Type B pancreatic cell (in vitro differentiated cells): ENCODE results near the gene SULT6B1. TPM values are rescaled to one million over a fixed set of nuclear protein-coding genes. Genes with fewer than 3 reads are reported as not detected.
"Not testable (repeated sequence)": the region's sequence is repeated elsewhere in the genome, so short reads cannot be mapped to it uniquely, and the experiment has no call there.

ENCODE experiments used
- DNase-seq: peaks from one replicate; pipeline ENCODE4 v3.0.0; 2021; ENCODE audit warnings: mixed read lengths; ENCODE audit not compliant: unreplicated experiment; ENCODE audit errors: extremely low spot score
- H3K27ac Mint-ChIP-seq: 2 replicates; pipeline ENCODE4 v1.8.0; 2021; ENCODE audit warnings: mild to moderate bottlenecking, mixed read lengths
- H3K27me3 Mint-ChIP-seq: 2 replicates; pipeline ENCODE4 v1.8.0; 2021; ENCODE audit warnings: mixed read lengths
- H3K36me3 Mint-ChIP-seq: 2 replicates; pipeline ENCODE4 v1.8.0; 2021; ENCODE audit warnings: mixed read lengths
- H3K4me1 Mint-ChIP-seq: one replicate; pipeline ENCODE4 v1.8.0; 2021; ENCODE audit warnings: mixed read lengths; ENCODE audit not compliant: unreplicated experiment
- H3K4me3 Mint-ChIP-seq: 2 replicates; pipeline ENCODE4 v1.8.0; 2021; ENCODE audit warnings: mild to moderate bottlenecking, mixed read lengths
- H3K9me3 Mint-ChIP-seq: 2 replicates; pipeline ENCODE4 v1.8.0; 2021; ENCODE audit warnings: mixed read lengths
- total RNA-seq: library from RNA; stranded (reverse); gene quantifications from 2 replicates; pipeline ENCODE4 v1.2.1, GENCODE V29; 2021; ENCODE audit warnings: low replicate concordance
- TF ChIP-seq, protein P1 (sequence below): fragments of 200-600 bp; sonication (generic); conservative IDR thresholded peaks from 2 replicates; pipeline ENCODE4 v1.5.0; 2021; ENCODE audit warnings: antibody characterized with exemption, mild to moderate bottlenecking

Gene SULT6B1
- total RNA-seq, 1 donor from 2014 or later: not detected

DNA sequence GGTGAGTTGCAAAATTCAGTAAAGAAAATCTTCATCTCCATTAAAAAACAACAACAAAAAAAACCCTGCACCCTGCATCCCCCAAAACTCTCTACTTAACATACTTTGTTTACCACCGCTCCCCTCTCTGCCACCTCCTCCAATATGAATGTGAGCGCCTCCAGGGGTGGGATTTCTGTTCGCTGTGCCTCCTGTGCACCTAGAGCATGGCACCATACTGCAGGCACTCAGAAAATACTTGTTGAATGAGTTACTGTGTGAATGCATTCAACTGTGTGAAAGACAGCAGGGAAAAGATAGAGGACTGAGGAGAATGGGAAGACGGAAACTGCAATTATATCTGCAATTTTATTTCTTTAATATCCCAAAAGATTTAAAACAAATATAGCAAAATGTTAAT is 38.4 kb upstream of the SULT6B1 start:
- Mint-ChIP-seq H3K4me1 (peaks cover 19% of the 10 kb centered on the region), H3K36me3 (peaks cover 21% of the 10 kb centered on the region), H3K27ac (no peak overlapping the region)

DNA sequence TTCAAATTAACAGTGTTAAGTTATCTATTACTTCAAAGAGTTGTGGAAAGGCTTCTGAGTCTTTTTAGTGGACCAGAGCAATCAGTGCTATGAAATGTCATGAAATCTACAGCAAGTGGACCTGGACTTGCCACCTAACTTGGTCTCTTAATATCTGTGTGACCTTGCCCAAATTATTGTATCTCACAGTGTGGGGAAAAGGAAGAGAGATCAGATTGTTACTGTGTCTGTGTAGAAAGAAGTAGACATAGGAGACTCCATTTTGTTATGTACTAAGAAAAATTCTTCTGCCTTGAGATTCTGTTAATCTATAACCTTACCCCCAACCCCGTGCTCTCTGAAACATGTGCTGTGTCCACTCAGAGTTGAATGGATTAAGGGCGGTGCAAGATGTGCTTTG is 36.7 kb upstream of the SULT6B1 start:
- Mint-ChIP-seq H3K27ac (peak overlapping the region; percentile 32), H3K4me3 (peak overlapping the region; percentile 16), H3K36me3 (peaks cover 21% of the 10 kb centered on the region), H3K4me1 (peaks cover 19% of the 10 kb centered on the region)
- H3K9me3 Mint-ChIP-seq, H3K27me3 Mint-ChIP-seq, DNase-seq: not testable (repeated sequence)

More for the DNA sequence above, 38.4 kb upstream of the SULT6B1 start:
- no peaks in the 10 kb centered on the region for H3K27me3 Mint-ChIP-seq
- no peak for DNase-seq
- H3K9me3 Mint-ChIP-seq: no peaks in the 10 kb centered on the region
- peak overlapping the region; percentile 39 for H3K4me3 Mint-ChIP-seq
- TF ChIP-seq, protein P1, sequence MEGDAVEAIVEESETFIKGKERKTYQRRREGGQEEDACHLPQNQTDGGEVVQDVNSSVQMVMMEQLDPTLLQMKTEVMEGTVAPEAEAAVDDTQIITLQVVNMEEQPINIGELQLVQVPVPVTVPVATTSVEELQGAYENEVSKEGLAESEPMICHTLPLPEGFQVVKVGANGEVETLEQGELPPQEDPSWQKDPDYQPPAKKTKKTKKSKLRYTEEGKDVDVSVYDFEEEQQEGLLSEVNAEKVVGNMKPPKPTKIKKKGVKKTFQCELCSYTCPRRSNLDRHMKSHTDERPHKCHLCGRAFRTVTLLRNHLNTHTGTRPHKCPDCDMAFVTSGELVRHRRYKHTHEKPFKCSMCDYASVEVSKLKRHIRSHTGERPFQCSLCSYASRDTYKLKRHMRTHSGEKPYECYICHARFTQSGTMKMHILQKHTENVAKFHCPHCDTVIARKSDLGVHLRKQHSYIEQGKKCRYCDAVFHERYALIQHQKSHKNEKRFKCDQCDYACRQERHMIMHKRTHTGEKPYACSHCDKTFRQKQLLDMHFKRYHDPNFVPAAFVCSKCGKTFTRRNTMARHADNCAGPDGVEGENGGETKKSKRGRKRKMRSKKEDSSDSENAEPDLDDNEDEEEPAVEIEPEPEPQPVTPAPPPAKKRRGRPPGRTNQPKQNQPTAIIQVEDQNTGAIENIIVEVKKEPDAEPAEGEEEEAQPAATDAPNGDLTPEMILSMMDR: no peak

DNA sequence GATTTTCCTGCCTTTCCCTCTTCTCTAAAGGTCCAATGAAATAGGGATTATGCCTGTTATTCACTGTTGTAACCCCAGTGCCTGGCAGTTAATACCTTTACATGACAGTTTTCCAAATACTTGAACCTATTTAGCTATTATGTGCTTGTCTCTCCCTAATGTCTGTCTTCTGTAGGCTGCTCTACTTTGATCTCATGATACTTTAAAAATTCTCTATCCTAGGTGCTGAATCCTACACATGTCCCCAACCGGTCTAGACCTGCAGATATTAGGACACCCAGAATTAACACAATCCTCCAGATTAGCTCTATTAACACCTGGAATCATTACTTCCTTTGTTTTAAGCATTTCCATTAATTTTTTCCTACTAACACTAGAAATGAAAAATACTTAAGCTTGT is 35.6 kb upstream of the SULT6B1 start:
- TF ChIP-seq, protein P1: no peak
- Mint-ChIP-seq H3K27ac (no peak overlapping the region), H3K4me3 (no peak overlapping the region), H3K9me3 (no peaks in the 10 kb centered on the region), H3K4me1 (peaks cover 19% of the 10 kb centered on the region), H3K27me3 (no peaks in the 10 kb centered on the region), H3K36me3 (peaks cover 21% of the 10 kb centered on the region)
- no peak for DNase-seq

DNA sequence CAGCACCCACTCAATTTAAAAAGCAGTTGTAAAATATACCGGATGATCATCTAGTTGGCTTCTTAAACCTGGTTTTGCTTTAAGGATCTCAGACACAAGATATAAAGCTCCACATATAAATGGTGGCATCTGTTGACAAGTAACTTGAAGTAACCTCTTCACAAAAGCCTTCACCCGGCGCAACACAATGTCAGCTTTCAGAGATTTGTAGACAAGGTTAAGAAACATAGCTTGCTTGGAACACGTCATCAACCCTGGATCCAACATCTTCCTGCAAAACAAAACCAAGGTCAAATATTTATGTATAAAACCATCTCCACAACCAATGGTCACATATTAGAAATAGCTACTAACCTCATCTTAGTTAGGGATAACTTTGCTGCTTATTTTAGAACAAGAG is 34.7 kb upstream of the SULT6B1 start:
- TF ChIP-seq, protein P1: no peak
- Mint-ChIP-seq H3K4me3 (no peak overlapping the region), H3K9me3 (no peaks in the 10 kb centered on the region), H3K27ac (no peak overlapping the region), H3K27me3 (no peaks in the 10 kb centered on the region), H3K36me3 (peaks cover 28% of the 10 kb centered on the region), H3K4me1 (peaks cover 19% of the 10 kb centered on the region)
- no peak for DNase-seq

DNA sequence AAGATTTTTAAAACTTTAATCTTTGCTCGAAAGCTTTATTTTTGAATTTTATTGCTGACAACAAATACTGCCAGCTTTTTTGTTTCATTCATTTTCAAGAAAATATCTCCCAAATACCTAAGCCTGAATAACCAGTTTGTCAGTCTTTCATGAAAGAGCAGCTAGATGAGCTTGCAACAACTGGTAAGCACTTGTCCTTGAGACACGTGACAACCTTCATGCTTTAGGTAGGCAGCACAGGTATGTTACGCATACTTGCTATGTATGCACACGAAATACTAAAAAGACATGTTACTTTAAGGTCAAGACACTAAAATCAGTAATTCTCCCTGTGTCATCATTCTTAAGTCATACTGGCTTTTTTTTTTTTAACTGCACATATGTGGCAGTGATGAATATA is 30.6 kb upstream of the SULT6B1 start:
- no peak for DNase-seq
- H3K4me1 Mint-ChIP-seq: no peaks in the 10 kb centered on the region
- H3K9me3 Mint-ChIP-seq: no peaks in the 10 kb centered on the region
- H3K27ac Mint-ChIP-seq: peak overlapping the region; percentile 85
- H3K4me3 Mint-ChIP-seq: peak overlapping the region; percentile 55
- H3K36me3 Mint-ChIP-seq: peaks cover 27% of the 10 kb centered on the region
- H3K27me3 Mint-ChIP-seq: no peaks in the 10 kb centered on the region
- TF ChIP-seq, protein P1: no peak

DNA sequence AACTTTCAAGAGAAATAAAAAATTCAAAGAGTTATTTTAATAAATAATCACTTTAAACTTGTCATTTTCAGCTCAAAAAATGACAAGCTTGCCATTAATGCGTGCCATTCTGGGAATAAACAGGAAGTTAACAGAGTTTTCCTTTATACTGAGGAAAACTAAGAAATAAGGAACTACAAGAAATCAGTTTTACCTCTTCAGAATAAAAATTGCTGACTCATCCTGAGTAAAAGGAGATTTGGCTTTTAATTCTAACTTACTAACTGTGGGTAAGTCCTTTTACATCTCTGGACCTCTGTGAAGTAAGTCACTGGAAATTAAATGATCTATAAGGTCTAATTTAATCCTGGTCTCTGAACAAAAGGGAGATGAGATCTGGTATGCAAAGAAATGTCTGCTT is 26.8 kb upstream of the SULT6B1 start:
- Mint-ChIP-seq H3K4me1 (no peaks in the 10 kb centered on the region), H3K36me3 (peaks cover 41% of the 10 kb centered on the region), H3K9me3 (no peaks in the 10 kb centered on the region), H3K27me3 (no peaks in the 10 kb centered on the region), H3K4me3 (no peak overlapping the region), H3K27ac (no peak overlapping the region)
- no peak for DNase-seq
- TF ChIP-seq, protein P1: no peak
